GM10266 (cell line): ENCODE measurements around the gene RAI14.

Source experiments
- DNase-seq: peaks from one replicate; pipeline ENCODE4 v3.0.0; 2012; ENCODE audit errors: extremely low spot score
- CTCF ChIP-seq: IDR thresholded peaks from 2 replicates; pipeline ENCODE4 v1.5.1; 2012; ENCODE audit warnings: mild to moderate bottlenecking, low read depth; ENCODE audit not compliant: control insufficient read depth, insufficient read depth; ENCODE audit errors: missing control alignments

The RAI14 gene

DNA sequence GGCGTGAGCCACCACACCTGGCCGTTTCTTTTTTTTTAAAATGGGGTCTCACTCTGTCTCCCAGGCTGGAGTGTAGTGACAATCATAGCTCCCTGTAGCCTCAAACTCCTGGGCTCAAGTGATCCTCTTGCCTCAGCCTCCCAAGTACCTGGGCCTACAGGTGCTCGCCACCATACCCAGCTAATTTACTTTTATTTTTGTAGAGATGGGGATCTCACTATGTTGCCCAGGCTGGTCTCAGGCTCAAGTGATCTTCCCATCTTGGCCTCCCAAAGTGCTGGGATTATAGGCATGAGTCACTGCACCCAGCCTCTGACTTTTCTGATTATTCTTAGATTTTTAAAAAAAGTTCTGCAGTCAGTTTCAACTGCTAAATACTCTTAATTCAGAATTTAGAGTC lies 21.3 kb downstream of the RAI14 start:
- no peak for TF ChIP-seq CTCF
- no peak for DNase-seq

DNA sequence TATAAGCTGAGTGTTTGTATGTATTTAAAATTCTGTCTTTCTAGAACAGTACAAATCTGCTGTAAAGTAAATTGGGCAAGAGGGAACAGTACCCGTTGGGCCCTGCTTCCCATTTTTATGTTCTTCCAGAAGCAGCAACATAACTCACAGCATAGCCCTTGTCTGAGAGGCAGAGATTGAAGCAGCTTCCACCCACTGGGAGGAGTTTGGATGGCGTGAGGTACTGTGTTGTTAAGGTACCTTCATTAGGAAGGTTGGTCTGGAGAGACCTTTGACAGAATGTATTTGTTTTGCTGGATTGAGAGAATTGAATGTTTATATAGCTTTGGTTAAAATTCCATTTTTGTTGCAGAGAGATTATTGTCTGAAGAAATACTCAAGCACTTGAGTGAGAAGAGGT lies 24.8 kb downstream of the RAI14 start:
- no peak for TF ChIP-seq CTCF

DNA sequence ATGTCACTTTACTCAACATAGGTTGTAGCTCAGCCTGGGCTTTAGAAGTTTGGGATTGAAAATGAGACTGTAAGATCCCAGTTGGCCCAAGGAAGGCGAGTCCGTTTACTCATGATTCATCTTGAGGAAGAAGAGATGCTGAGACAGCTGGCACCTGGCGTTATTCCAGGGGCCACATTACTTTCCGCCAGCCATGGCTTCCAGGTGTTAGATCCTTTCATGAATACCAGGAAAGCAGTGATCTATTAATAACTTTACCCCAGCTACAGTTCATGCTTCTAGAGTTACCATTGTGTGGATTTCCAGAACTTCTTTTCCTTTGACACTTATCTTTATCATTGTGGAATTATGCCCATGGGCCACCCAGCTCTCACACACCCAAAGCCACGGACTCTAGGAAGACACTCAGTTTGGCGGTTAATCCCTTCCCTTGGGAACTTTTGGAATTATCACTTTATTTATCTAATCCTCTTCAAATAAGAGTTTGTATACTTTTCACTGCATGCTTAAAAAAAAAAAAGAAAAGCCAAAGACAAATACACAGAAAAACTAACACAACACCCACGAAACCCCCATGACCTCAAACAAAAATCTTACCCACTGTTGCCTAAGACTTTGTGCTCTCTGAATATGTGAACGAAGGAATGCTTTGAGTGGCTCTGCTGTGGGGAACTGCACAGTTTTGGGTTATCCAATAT lies 26.9 kb downstream of the RAI14 start:
- no peak for DNase-seq
- TF ChIP-seq CTCF: no peak

More for the DNA sequence above, 24.8 kb downstream of the RAI14 start:
- no peak for DNase-seq

- TF ChIP-seq CTCF: no peak
- DNase-seq: no peak
These were observed 28.3 kb downstream of the RAI14 start for GRCh38 chr5:34684281-34684979.

DNA sequence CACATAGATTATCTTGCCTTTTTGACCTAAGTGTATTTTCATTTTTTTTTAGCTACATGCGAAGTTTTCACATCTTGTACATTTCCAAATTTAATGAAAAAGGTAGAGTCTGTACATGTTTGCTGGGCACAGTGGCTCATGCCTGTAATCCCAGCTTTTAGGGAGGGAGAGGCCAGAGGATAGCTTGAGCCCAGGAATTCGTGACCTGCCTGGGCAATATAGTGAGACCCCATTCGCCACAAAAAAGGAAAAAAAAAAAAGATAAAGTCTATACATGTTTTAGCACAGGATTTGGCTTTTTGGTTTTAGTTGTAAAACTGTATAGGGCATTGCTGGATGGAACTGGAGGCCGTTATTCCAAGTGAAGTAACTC lies 28.8 kb downstream of the RAI14 start:
- TF ChIP-seq CTCF: no peak

GRCh38 chr5:34685485-34686165 lies 29.5 kb downstream of the RAI14 start:
- no peak for DNase-seq
- TF ChIP-seq CTCF: no peak

More for the DNA sequence above, 28.8 kb downstream of the RAI14 start:
- no peak for DNase-seq

- TF ChIP-seq CTCF: no peak
- DNase-seq: no peak
These were observed 30.7 kb downstream of the RAI14 start for GRCh38 chr5:34686762-34687268.
